Panc1 (cell line): ENCODE measurements around the gene SYAP1. TPM values are rescaled to one million over a fixed set of nuclear protein-coding genes. Genes with fewer than 3 reads are reported as not detected.

ENCODE experiments used
- ATAC-seq: fragments of 200-7000 bp; cut with Tn5 transposase; 2 replicates; pipeline ENCODE4 v1.9.1; 2020; ENCODE audit warnings: mild to moderate bottlenecking, moderate library complexity
- BruUV-seq: library from RNA; stranded (reverse); fragments of 400-500 nt; replicated peaks from 2 replicates; lab custom pipeline; 2021; lab: Mats Ljungman, UMichigan
- CTCF ChIA-PET: fragments of 300-600 bp; sonication (Branson Sonifier 250); formaldehyde crosslinking; loops from one replicate; lab custom pipeline; 2022; ENCODE audit warnings: antibody characterized with exemption; lab: Charles Lee
- POLR2A ChIA-PET: fragments of 300-600 bp; sonication (Branson Sonifier 250); formaldehyde crosslinking; loops from one replicate; lab custom pipeline; 2022; ENCODE audit warnings: antibody characterized with exemption; lab: Charles Lee
- DNase-seq: peaks from one replicate; pipeline ENCODE4 v3.0.0-alpha.2; 2010; ENCODE audit warnings: low read depth, low spot score
- H3K27ac ChIP-seq: 2 replicates; pipeline ENCODE4 v1.5.1; 2011; ENCODE audit warnings: mild to moderate bottlenecking, low read length, inconsistent platforms
- H3K27me3 ChIP-seq: fragments of 200-500 bp; sonication (Bioruptor generic); 2 replicates; pipeline ENCODE4 v1.6.0; 2014; ENCODE audit warnings: low read length, inconsistent platforms; ENCODE audit not compliant: control insufficient read depth, insufficient read depth
- H3K36me3 ChIP-seq: fragments of 200-500 bp; sonication (Bioruptor generic); 2 replicates; pipeline ENCODE4 v1.5.1; 2014; ENCODE audit warnings: inconsistent platforms, mild to moderate bottlenecking, low read length, moderate library complexity; ENCODE audit not compliant: control insufficient read depth, insufficient read depth
- H3K4me1 ChIP-seq: 2 replicates; pipeline ENCODE4 v1.5.1; 2011; ENCODE audit warnings: inconsistent platforms, mild to moderate bottlenecking, low read length, moderate library complexity; ENCODE audit not compliant: control insufficient read depth, insufficient read depth
- H3K4me3 ChIP-seq, 2 experiments: 2 replicates each; pipeline ENCODE4 v1.5.1; 2011 to 2012; ENCODE audit warnings: low read depth in 2 of 2, low read length in 2 of 2, mild to moderate bottlenecking in 2 of 2, inconsistent platforms in 1 of 2, moderate library complexity in 1 of 2
- H3K9me3 ChIP-seq: fragments of 200-500 bp; sonication (Bioruptor generic); 2 replicates; pipeline ENCODE4 v1.5.1; 2014; ENCODE audit warnings: low read depth, mild to moderate bottlenecking, inconsistent platforms, low read length, moderate library complexity; ENCODE audit not compliant: control insufficient read depth, insufficient read depth
- POLR2AphosphoS5 ChIP-seq: IDR thresholded peaks from 2 replicates; pipeline ENCODE4 v1.6.1; 2012; ENCODE audit warnings: mild to moderate bottlenecking, low read depth, low read length, moderate library complexity
- REST ChIP-seq, 2 experiments: IDR thresholded peaks; 2 replicates each; pipeline ENCODE4 v1.6.1; 2011 to 2012; ENCODE audit warnings: low read depth in 2 of 2, control low read depth in 1 of 2, low read length in 1 of 2, mild to moderate bottlenecking in 1 of 2, moderate library complexity in 1 of 2; ENCODE audit not compliant: insufficient read depth in 1 of 2
- SIN3A ChIP-seq: IDR thresholded peaks from 2 replicates; pipeline ENCODE4 v1.6.1; 2012; ENCODE audit warnings: low read depth, mild to moderate bottlenecking, low read length, moderate library complexity, borderline replicate concordance; ENCODE audit not compliant: insufficient read depth
- TCF7L2 ChIP-seq: IDR thresholded peaks from 2 replicates; pipeline ENCODE4 v1.6.1; 2011; ENCODE audit warnings: mild to moderate bottlenecking, low read depth, low read length, inconsistent platforms
- in situ Hi-C: cut with HindIII; loops from 2 replicates; pipeline ENCODE4 v1.10.0; 2016; ENCODE audit warnings: low sequenced_read_pairs, low pct_unique_long_range_greater_than_20kb
- intact Hi-C: fragments of 100-400 bp; cut with micrococcal nuclease; formaldehyde crosslinking; loops from one replicate; pipeline ENCODE4 v1.10.0; 2022; ENCODE audit not compliant: unreplicated experiment
- total RNA-seq: library from RNA; stranded (reverse); gene quantifications from one replicate; pipeline ENCODE4 v1.2.1, GENCODE V29; 2021; ENCODE audit not compliant: unreplicated experiment
- TF ChIP-seq, protein P1 (sequence below): fragments of 450-650 bp; IDR thresholded peaks from 2 replicates; pipeline ENCODE4 v1.5.1; 2017; ENCODE audit warnings: mild to moderate bottlenecking

Gene SYAP1
- total RNA-seq, 1 experiment from 2014 or later, result 23.4 TPM

DNA sequence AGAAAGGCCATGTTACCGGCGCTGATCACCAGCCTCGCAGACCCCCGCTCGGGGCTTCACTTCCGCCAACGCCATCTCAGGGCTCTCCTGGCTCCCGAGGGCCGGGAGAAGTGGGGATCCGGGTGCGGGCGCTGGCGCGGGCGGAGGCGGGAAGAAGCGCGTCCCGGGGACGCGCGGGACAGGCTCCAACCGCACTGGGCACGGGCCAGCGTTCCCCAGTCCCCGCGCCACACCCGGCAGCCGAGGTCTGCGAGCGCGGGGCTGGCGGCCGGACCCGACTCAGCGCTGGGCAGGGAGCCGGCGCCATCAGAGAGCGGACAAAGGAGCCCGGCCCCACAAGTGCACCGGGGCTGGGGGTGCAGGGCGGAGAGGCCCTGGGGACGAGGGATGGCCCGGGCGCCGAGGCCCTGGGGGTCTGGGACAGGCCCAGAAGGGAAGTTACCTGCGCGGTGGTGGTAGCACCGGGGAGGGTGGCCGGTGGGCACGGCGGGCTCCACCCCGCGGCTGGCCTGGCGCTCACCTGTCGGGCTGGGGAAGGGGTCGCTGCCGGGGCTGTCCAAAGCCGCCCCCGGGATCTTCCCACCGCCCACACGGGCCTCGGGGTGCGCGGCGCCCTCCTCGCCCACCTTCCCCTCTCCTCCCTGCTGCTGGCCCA, 7.4 kb upstream of the SYAP1 start:
- Histone ChIP-seq H3K27me3 (no peaks in the 10 kb centered on the region), H3K4me3 (peak overlapping the region; percentile 49 to 66), H3K27ac (no peak overlapping the region), H3K9me3 (no peaks in the 10 kb centered on the region), H3K36me3 (no peaks in the 10 kb centered on the region), H3K4me1 (no peaks in the 10 kb centered on the region)
- TF ChIP-seq TCF7L2 (no peak), REST (IDR thresholded peaks at IDR 0.05; ENCODE audit: insufficient read depth in 1 of 2, low read depth in 2 of 2, low read length in 1 of 2) (no peak), SIN3A (no peak), POLR2AphosphoS5 (no peak)
- TF ChIP-seq, protein P1, sequence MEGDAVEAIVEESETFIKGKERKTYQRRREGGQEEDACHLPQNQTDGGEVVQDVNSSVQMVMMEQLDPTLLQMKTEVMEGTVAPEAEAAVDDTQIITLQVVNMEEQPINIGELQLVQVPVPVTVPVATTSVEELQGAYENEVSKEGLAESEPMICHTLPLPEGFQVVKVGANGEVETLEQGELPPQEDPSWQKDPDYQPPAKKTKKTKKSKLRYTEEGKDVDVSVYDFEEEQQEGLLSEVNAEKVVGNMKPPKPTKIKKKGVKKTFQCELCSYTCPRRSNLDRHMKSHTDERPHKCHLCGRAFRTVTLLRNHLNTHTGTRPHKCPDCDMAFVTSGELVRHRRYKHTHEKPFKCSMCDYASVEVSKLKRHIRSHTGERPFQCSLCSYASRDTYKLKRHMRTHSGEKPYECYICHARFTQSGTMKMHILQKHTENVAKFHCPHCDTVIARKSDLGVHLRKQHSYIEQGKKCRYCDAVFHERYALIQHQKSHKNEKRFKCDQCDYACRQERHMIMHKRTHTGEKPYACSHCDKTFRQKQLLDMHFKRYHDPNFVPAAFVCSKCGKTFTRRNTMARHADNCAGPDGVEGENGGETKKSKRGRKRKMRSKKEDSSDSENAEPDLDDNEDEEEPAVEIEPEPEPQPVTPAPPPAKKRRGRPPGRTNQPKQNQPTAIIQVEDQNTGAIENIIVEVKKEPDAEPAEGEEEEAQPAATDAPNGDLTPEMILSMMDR, result no peak
- POLR2A ChIA-PET, result no interaction called here
- intact Hi-C loops (no loop called here), in situ Hi-C loops (no loop called here)
- ATAC-seq (peak; percentile 72), DNase-seq (no peak)
- BruUV-seq, result no TSS peak
- CTCF ChIA-PET, result no interaction called here

DNA sequence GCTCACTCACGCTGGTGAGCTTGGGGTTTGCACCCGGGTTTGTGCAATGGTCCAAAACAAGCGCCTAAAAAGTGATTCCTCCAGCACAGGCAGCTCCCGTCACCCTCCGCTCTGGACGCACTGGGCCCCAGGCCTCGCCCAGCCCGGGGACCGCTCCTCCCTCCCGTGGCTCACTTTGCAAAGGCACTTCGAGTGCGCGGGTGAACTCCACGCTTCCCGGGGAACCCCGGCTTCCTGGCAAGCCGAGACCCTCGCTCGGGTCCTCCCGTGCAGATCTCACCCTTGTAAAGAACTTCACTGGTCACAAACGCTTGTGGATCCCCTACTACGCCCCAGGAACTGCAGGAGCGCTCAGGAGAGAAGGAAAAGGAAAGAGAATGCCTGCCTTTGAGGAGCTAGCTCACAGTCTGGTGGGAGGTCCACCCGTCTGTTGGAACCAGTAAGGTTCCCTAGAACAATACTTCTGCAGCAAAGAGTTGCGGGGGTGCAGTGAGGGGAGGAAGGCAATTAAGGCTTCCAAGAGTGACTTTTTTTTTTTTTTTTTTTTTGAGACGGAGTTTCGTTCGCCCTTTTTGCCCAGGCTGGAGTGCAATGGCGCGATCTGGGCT, 6.8 kb upstream of the SYAP1 start, which contains the start of gene CTPS2:
Gene CTPS2, minus strand, starts transcription at position 122 of the 608 bp plus-strand sequence. CDS start 9,767 bp downstream, outside the sequence.
- in situ Hi-C loops (no loop called here), intact Hi-C loops (no loop called here)
- H3K27me3 ChIP-seq, result no peaks in the 10 kb centered on the region
- TF ChIP-seq TCF7L2, result no peak
- TF ChIP-seq POLR2AphosphoS5, result no peak
- TF ChIP-seq SIN3A, result no peak
- no peaks in the 10 kb centered on the region for H3K4me1 ChIP-seq
- H3K4me3 ChIP-seq, result peak within 1 kb of the TSS; percentile 49 to 66
- CTCF ChIA-PET, result no interaction called here
- ATAC-seq (peak; percentile 93), DNase-seq (no peak)
- H3K36me3 ChIP-seq, result no peaks in the 10 kb centered on the region
- no TSS peak for BruUV-seq
- POLR2A ChIA-PET, result no interaction called here
- no peaks in the 10 kb centered on the region for H3K9me3 ChIP-seq
- H3K27ac ChIP-seq, result peak within 1 kb of the TSS; percentile 57; the same call in 1 of the 2 replicates

GRCh38 chrX:16714504-16714903, 4.9 kb upstream of the SYAP1 start:
- Histone ChIP-seq H3K4me1 (no peaks in the 10 kb centered on the region), H3K4me3 (no peak overlapping the region), H3K27me3 (no peaks in the 10 kb centered on the region), H3K9me3 (no peaks in the 10 kb centered on the region), H3K36me3 (no peaks in the 10 kb centered on the region), H3K27ac (no peak overlapping the region)
- no peak for ATAC-seq
- BruUV-seq, result no TSS peak
- TF ChIP-seq SIN3A (no peak), POLR2AphosphoS5 (no peak), TCF7L2 (no peak), REST (IDR thresholded peaks at IDR 0.05; ENCODE audit: insufficient read depth in 1 of 2, low read depth in 2 of 2, low read length in 1 of 2) (no peak)
- TF ChIP-seq, protein P1, result no peak
- CTCF ChIA-PET, result no interaction called here
- no peak for DNase-seq
- in situ Hi-C loops, result no loop called here
- POLR2A ChIA-PET, result no interaction called here
- intact Hi-C loops, result no loop called here
